Lower leg skin (tissue), 3 donors: ENCODE measurements around the gene ZBTB38.

Experiments used
- POLR2A ChIP-seq, 2 donors: fragments of 450-650 bp; IDR thresholded peaks; one replicate each; pipeline ENCODE4 v1.6.1; 2016 to 2017; ENCODE audit warnings: antibody characterized with exemption in 2 of 2, mild to moderate bottlenecking in 1 of 2, moderate library complexity in 1 of 2
- TF ChIP-seq, protein P1 (sequence below), 3 donors: fragments of 450-650 bp; IDR thresholded peaks; one replicate each; pipeline ENCODE4 v1.5.1; 2016; ENCODE audit warnings: antibody characterized with exemption in 3 of 3, mild to moderate bottlenecking in 3 of 3, moderate library complexity in 2 of 3

DNA sequence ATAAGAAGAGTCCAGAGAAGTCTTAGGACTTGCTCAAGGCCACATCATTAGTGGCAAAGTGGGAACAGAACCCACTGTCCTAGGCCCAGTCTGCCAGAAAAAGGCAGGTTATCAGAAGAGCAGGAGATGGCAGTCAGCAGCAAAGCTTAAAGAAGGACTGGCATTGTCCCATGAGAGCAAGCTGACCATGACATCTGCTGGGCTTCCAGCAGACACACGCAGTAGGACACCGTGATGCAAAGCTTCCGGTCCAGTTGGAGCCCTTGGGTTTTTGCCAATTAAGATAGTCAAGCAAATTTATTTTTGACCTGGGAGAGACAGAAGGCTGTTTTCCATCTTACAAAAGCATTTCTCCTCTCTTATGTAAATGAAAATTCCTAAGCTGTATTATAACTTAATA lies 42.1 kb downstream of the ZBTB38 start:
- TF ChIP-seq, protein P1, sequence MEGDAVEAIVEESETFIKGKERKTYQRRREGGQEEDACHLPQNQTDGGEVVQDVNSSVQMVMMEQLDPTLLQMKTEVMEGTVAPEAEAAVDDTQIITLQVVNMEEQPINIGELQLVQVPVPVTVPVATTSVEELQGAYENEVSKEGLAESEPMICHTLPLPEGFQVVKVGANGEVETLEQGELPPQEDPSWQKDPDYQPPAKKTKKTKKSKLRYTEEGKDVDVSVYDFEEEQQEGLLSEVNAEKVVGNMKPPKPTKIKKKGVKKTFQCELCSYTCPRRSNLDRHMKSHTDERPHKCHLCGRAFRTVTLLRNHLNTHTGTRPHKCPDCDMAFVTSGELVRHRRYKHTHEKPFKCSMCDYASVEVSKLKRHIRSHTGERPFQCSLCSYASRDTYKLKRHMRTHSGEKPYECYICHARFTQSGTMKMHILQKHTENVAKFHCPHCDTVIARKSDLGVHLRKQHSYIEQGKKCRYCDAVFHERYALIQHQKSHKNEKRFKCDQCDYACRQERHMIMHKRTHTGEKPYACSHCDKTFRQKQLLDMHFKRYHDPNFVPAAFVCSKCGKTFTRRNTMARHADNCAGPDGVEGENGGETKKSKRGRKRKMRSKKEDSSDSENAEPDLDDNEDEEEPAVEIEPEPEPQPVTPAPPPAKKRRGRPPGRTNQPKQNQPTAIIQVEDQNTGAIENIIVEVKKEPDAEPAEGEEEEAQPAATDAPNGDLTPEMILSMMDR (IDR thresholded peaks at IDR 0.05) = no peak
- no peak for TF ChIP-seq POLR2A (IDR thresholded peaks at IDR 0.05)
